Measurements from ENCODE around the gene HDAC11. TPM values are rescaled to one million over a fixed set of nuclear protein-coding genes. Genes with fewer than 3 reads are reported as not detected.

Gene HDAC11
- total and polyA plus RNA-seq, 2 of the 13 experiments (the other 11 are each of a cell fraction or from before 2014, with no cell fraction given), result 13.7 to 33.1 TPM

DNA sequence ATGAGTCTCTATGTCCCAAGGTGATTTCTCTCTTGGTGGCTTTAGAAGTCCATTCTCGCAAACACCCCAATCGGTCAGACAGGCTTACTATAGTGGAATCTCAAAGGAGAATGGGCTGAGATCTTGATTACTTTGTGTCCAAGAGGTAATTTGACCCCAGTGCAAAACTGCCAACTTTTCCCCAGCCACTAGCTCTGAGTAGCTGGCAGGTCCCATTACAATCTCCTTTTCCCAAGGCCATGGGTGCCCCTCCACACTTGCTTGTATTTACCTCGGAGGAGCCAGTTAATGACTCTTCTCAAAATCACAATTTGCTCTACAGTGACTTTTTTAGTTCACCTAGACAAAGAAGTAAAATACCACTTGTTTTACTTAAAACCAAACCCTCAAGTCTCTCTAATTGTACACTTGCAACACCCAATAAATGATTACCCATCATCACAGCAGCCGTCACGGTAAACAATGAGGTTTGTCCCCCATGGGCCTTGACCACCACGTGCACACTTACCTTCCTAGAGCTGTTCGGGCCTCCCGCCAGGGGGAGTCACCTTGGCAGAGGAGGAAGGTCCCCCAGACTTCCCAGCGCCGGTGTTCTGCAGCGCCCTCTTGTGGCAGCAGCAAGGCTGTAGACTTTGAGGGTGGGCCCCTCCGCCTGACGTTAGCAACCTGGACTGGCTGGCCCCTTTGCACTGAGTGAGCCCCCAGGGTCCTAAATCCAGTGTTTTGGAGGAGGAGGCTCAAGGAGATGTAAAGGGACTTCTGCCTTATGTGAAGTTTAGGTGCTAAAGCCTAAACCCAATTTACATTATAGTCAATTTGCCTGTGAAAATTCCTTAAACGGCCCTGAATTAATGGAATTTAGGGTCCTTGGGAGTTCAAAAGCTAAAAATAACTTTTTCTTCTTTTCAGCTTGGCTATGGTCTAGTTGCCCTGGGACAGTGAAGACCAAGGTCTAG is 18.7 kb upstream of the HDAC11 start (continued):
- peak in 1 of 2 experiments; percentile 38; a peak in 1 of 4 replicates for TF ChIP-seq NR2F1 (CRISPR knock-in tag; IDR thresholded peaks at IDR 0.05)
- no peak for TF ChIP-seq ZNF282 (IDR thresholded peaks at IDR 0.05; ENCODE audit: partially characterized antibody)
- TF ChIP-seq CHCHD3 (CRISPR knock-in tag; IDR thresholded peaks at IDR 0.05), result no peak
- no peak for TF ChIP-seq RFX3 (CRISPR knock-in tag; IDR thresholded peaks at IDR 0.05)
- no peak for TF ChIP-seq FIP1L1 (IDR thresholded peaks at IDR 0.05; ENCODE audit: borderline replicate concordance, insufficient read depth, low read depth, low read length)
- TF ChIP-seq, protein P1, sequence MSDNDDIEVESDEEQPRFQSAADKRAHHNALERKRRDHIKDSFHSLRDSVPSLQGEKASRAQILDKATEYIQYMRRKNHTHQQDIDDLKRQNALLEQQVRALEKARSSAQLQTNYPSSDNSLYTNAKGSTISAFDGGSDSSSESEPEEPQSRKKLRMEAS (IDR thresholded peaks at IDR 0.05), result peak; percentile 98
- TF ChIP-seq SRY (CRISPR knock-in tag; IDR thresholded peaks at IDR 0.05), result no peak; the same call in 1 of the 2 replicates
- TF ChIP-seq ZNF280B (CRISPR knock-in tag; IDR thresholded peaks at IDR 0.05; ENCODE audit: borderline replicate concordance), result no peak; the same call in 1 of the 2 replicates
- 0 out of 2 replicates have a peak, but pooled peaks have one; percentile 48 for TF ChIP-seq HNRNPL (IDR thresholded peaks at IDR 0.05; ENCODE audit: low read depth, low read length)
- TF ChIP-seq, protein P2, sequence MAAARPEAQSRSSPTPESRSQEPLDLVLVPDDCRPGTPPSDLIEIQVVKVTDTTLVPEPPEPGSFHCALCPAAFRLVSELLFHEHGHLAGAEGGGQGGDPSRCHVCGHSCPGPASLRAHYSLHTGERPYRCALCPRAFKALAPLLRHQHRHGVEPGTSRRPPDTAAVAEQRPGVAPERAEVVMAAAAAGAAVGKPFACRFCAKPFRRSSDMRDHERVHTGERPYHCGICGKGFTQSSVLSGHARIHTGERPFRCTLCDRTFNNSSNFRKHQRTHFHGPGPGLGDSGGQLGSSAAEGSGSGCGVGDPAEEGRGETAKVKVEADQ (CRISPR knock-in tag; IDR thresholded peaks at IDR 0.05; ENCODE audit: borderline replicate concordance), result no peak
- TF ChIP-seq ZBTB49 (CRISPR knock-in tag; IDR thresholded peaks at IDR 0.05; ENCODE audit: borderline replicate concordance), result no peak
- TF ChIP-seq ZFP82 (CRISPR knock-in tag; IDR thresholded peaks at IDR 0.05; ENCODE audit: borderline replicate concordance), result no peak
- peak; percentile 68; the same call in 1 of the 2 replicates for TF ChIP-seq FOXK1 (CRISPR knock-in tag; IDR thresholded peaks at IDR 0.05; ENCODE audit: borderline replicate concordance, low read depth)
- TF ChIP-seq NFYB (CRISPR knock-in tag; IDR thresholded peaks at IDR 0.05), result peak; percentile 30; the same call in 1 of the 2 replicates
- peak; percentile 44 for TF ChIP-seq CEBPG (CRISPR knock-in tag; IDR thresholded peaks at IDR 0.05)
- TF ChIP-seq ZNF746 (CRISPR knock-in tag; IDR thresholded peaks at IDR 0.05), result no peak
- TF ChIP-seq MLX (CRISPR knock-in tag; IDR thresholded peaks at IDR 0.05), result peak; percentile 81
- TF ChIP-seq ZNF598 (CRISPR knock-in tag; IDR thresholded peaks at IDR 0.05; ENCODE audit: borderline replicate concordance), result no peak
- TF ChIP-seq ZMYM2 (CRISPR knock-in tag; IDR thresholded peaks at IDR 0.05), result peak; percentile 39; the same call in 1 of the 2 replicates
- TF ChIP-seq, protein P3, sequence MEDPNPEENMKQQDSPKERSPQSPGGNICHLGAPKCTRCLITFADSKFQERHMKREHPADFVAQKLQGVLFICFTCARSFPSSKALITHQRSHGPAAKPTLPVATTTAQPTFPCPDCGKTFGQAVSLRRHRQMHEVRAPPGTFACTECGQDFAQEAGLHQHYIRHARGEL (CRISPR knock-in tag; IDR thresholded peaks at IDR 0.05), result no peak
- TF ChIP-seq MEIS1 (CRISPR knock-in tag; IDR thresholded peaks at IDR 0.05; ENCODE audit: borderline replicate concordance), result no peak
- TF ChIP-seq ZNF431 (CRISPR knock-in tag; IDR thresholded peaks at IDR 0.05; ENCODE audit: borderline replicate concordance, low read depth), result peak; percentile 91
- TF ChIP-seq ZNF33B (CRISPR knock-in tag; IDR thresholded peaks at IDR 0.05), result 0 out of 2 replicates have a peak, but pooled peaks have one; percentile 32

Measured in HepG2 (cell line).